Esophagus (tissue), 2 donors: Measurements from ENCODE around the gene INTU. TPM values are rescaled to one million over a fixed set of nuclear protein-coding genes. Genes with fewer than 3 reads are reported as not detected.
"Not testable (repeated sequence)": the region's sequence is repeated elsewhere in the genome, so short reads cannot be mapped to it uniquely, and the experiment has no call there.

Source experiments
- H3K27ac ChIP-seq, 2 donors: one replicate each; pipeline ENCODE4 v1.5.1; 2013; ENCODE audit warnings: low read depth in 2 of 2, mild to moderate bottlenecking in 2 of 2, inconsistent platforms in 1 of 2, low read length in 1 of 2, moderate library complexity in 1 of 2
- H3K27me3 ChIP-seq, 2 donors: one replicate each; pipeline ENCODE4 v1.6.1; 2013; ENCODE audit warnings: low read length in 2 of 2, control low read depth in 1 of 2, mild to moderate bottlenecking in 1 of 2; ENCODE audit not compliant: insufficient read depth in 2 of 2, control insufficient read depth in 1 of 2
- H3K36me3 ChIP-seq, 2 donors: one replicate each; pipeline ENCODE4 v1.6.1; 2013; ENCODE audit warnings: low read length in 1 of 2; ENCODE audit not compliant: control insufficient read depth in 2 of 2, insufficient read depth in 2 of 2
- H3K4me1 ChIP-seq, 2 donors: one replicate each; pipeline ENCODE4 v1.6.1; 2013; ENCODE audit warnings: low read length in 1 of 2; ENCODE audit not compliant: control insufficient read depth in 2 of 2, insufficient read depth in 2 of 2
- H3K4me3 ChIP-seq, 2 donors: one replicate each; pipeline ENCODE4 v1.5.1; 2013; ENCODE audit warnings: low read length in 2 of 2, mild to moderate bottlenecking in 2 of 2, low read depth in 1 of 2, moderate library complexity in 1 of 2
- H3K9me3 ChIP-seq, 2 donors: one replicate each; pipeline ENCODE4 v1.6.1; 2013; ENCODE audit warnings: mild to moderate bottlenecking in 2 of 2, low read depth in 1 of 2, low read length in 1 of 2, moderate library complexity in 1 of 2; ENCODE audit not compliant: control insufficient read depth in 2 of 2, insufficient read depth in 1 of 2
- WGBS, 2 donors: extraction: QIAGEN DNeasy Blood & Tissue Kit; methylation state at CpG; one replicate each; pipeline ENCODE4 v1.1.7; 2013; 5-methylcytosine and 5-hydroxymethylcytosine counted together
- polyA plus RNA-seq, 2 donors: library from polyadenylated mRNA; stranded (reverse); fragments of 200-250 nt; gene quantifications; one replicate each; pipeline ENCODE4 v1.2.3, GENCODE V29; 2013
- donor health status: healthy with polysubstance abuse.
- donor health status: Bipolar disorder and iron deficiency.

Gene INTU
- polyA plus RNA-seq, 2 donors = 2.3 to 3.3 TPM

GRCh38 chr4:127634181-127634580 is 1.4 kb downstream of the INTU start:
- Histone ChIP-seq H3K4me3 (no peak overlapping the region), H3K27ac (no peak overlapping the region), H3K9me3 (no peaks in the 10 kb centered on the region), H3K4me1 (no peaks in the 10 kb centered on the region), H3K36me3 (no peaks in the 10 kb centered on the region), H3K27me3 (no peaks in the 10 kb centered on the region)
- WGBS, 2 donors = 75 to 79% methylated on average over 3 of the region's 3 CpGs

DNA sequence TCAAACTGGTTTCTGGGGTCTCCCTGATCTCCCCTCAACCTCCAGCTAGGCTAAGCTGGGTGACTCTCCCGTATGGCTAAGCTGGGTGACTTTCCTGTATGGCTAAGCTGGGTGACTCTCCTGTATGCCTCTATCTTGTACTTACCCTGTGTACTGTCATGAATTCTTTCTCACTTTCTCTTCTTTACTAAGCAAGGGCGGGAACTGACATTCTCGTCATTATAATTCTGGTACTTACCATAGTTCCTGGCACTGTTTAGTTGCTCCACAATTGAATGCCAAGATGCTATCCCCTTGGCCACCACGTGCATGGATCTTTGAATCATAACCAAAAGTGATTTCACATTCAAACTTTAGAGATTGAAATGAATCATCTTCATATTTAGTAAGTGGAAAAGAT is 8.8 kb downstream of the INTU start:
- no peak overlapping the region for H3K27ac ChIP-seq
- no peak overlapping the region for H3K4me3 ChIP-seq
- WGBS, 2 donors = 40 to 55% methylated on average over 4 of the region's 4 CpGs
- peaks cover 0 to 2% of the 10 kb centered on the region in 2 donors for H3K36me3 ChIP-seq
- H3K9me3 ChIP-seq = no peaks in the 10 kb centered on the region
- no peaks in the 10 kb centered on the region for H3K4me1 ChIP-seq
- no peaks in the 10 kb centered on the region for H3K27me3 ChIP-seq

DNA sequence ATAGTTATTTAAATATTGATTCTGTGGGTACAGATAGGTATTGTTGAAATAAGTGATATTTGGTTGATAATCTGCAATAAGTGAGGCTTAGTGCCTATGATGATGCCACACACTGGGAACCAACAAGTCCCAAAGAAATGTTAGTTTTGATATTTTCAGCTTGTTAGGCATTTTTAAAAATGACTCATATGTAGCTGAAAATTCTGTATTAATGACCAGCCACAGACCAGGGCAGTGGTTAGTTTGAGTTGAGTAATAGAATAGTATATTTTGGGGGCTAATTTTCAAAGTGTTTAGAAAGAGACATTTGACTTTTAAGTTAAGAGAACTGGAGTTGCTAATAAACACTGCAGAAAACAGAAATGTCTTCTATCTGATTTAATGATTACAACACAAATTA is 9.4 kb downstream of the INTU start:
- Histone ChIP-seq H3K36me3 (peaks cover 0 to 2% of the 10 kb centered on the region in 2 donors), H3K4me3 (no peak overlapping the region), H3K4me1 (no peaks in the 10 kb centered on the region), H3K27me3 (no peaks in the 10 kb centered on the region), H3K27ac (no peak overlapping the region), H3K9me3 (no peaks in the 10 kb centered on the region)

DNA sequence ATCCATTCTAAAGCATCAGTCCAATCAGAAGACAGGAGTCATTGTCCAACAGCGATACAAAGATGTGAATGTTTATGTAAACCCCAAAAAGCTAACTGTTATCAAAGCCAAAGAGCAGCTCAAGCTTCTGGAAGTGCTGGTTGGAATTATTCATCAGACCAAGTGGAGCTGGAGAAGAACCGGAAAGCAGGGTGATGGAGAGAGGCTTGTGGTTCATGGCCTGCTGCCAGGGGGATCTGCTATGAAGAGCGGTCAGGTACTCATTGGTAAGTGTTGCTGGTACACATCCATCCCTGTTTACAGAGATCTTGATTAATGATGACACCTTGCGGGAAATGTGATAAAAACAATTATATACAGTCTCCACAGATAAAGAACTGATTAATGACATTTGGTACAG is 11.0 kb downstream of the INTU start:
- H3K9me3 ChIP-seq = no peaks in the 10 kb centered on the region
- H3K27me3 ChIP-seq = no peaks in the 10 kb centered on the region
- no peaks in the 10 kb centered on the region for H3K4me1 ChIP-seq
- H3K27ac ChIP-seq = no peak overlapping the region
- no peak overlapping the region for H3K4me3 ChIP-seq
- 96 to 98% methylated on average over 4 of the region's 4 CpGs for WGBS, 2 donors
- H3K36me3 ChIP-seq = peaks cover 0 to 2% of the 10 kb centered on the region in 2 donors

DNA sequence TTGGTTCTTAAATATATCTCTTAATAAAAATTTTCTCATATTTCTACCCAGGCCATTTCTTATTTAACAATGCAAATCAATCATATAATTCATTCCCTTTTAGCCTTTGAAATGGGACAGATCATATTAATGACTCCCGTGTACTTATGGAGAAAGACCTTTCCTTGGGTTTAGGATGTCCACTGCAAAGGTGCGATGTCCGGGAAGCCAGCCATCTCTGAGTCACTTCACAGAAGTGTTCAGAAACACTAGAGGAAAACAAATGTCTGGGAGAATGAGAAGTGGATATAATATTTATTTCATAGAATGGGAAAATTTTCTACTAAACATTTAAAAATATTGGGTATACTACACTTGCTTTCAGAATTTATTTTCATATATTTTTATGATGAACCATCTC is 15.3 kb downstream of the INTU start:
- no peaks in the 10 kb centered on the region for H3K27me3 ChIP-seq

GRCh38 chr4:127655590-127655989 is 22.8 kb downstream of the INTU start:
- 73 to 100% methylated on average over 3 of the region's 17 CpGs for WGBS, 2 donors
- not testable (repeated sequence) for H3K36me3 ChIP-seq, H3K4me3 ChIP-seq, H3K27me3 ChIP-seq, H3K4me1 ChIP-seq, H3K9me3 ChIP-seq, H3K27ac ChIP-seq

More for the DNA sequence above, 15.3 kb downstream of the INTU start:
- Histone ChIP-seq H3K4me1 (no peaks in the 10 kb centered on the region), H3K4me3 (no peak overlapping the region), H3K36me3 (peaks cover 0 to 2% of the 10 kb centered on the region in 2 donors), H3K9me3 (no peaks in the 10 kb centered on the region), H3K27ac (no peak overlapping the region)
- 86 to 93% methylated on average over 3 of the region's 3 CpGs for WGBS, 2 donors

- no peaks in the 10 kb centered on the region for H3K4me1 ChIP-seq
- no peaks in the 10 kb centered on the region for H3K27me3 ChIP-seq
- H3K27ac ChIP-seq = no peak overlapping the region
- H3K36me3 ChIP-seq = no peaks in the 10 kb centered on the region
- H3K9me3 ChIP-seq = no peaks in the 10 kb centered on the region
- no peak overlapping the region for H3K4me3 ChIP-seq
- WGBS, 2 donors = 75 to 89% methylated on average over 9 of the region's 9 CpGs
Measured at GRCh38 chr4:127656047-127656680, 23.4 kb downstream of the INTU start.

DNA sequence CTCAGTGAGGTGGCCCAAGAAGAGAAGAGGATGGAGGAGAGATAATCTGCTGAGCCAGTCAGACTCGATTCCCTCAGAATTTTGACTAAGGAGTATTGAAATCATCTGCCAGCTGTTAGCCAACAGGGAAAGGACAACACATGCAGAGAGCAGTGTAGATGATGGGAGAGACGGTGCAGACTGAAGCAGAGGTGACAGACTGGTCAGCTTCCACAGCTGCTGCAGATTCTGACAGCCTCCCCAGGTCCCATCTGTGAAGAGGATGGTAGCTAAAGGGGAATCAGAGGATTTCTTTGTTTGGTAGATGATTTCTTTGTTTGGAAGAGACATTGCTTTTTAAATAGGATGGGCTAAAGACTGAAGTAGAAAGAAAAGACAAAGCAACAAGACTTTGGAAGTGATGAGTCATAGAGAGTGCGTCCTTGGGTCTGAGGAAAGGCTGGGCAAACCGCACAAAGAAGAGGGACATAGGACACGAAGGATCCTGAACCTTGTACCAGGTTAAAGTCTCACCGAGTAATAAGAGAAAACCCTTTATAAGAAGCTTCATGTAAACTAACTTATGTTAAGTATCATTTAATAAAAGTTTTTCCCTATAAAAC is 27.6 kb downstream of the INTU start:
- Histone ChIP-seq H3K4me1 (no peaks in the 10 kb centered on the region), H3K27ac (no peak overlapping the region), H3K36me3 (no peaks in the 10 kb centered on the region), H3K9me3 (no peaks in the 10 kb centered on the region), H3K4me3 (no peak overlapping the region), H3K27me3 (no peaks in the 10 kb centered on the region)
- WGBS, 2 donors = 87 to 89% methylated on average over 6 of the region's 6 CpGs

DNA sequence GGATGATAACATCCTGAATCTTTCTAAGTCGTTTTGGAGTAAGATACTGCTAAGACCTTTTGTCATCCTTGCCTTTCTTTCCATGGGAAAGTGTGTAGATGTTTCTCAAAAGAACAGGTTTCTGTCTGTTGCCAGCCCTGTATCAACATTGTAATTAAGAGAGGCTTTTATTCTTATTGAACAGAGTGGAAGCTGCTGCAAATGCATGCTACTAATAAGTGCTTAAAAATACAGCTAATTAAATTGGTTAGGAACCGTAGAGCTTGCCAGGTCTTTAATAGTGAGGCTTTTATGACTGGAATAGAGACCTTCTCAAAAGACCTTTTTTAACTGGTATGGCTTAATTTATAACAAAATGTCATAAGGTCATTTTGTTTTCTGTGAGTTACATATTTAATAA is 34.4 kb downstream of the INTU start:
- no peaks in the 10 kb centered on the region for H3K36me3 ChIP-seq
- H3K9me3 ChIP-seq = no peaks in the 10 kb centered on the region
- no peaks in the 10 kb centered on the region for H3K4me1 ChIP-seq
- H3K27me3 ChIP-seq = no peaks in the 10 kb centered on the region
- WGBS, 2 donors = 68 to 83% methylated on average over 2 of the region's 2 CpGs
- H3K4me3 ChIP-seq = no peak overlapping the region
- no peak overlapping the region for H3K27ac ChIP-seq

DNA sequence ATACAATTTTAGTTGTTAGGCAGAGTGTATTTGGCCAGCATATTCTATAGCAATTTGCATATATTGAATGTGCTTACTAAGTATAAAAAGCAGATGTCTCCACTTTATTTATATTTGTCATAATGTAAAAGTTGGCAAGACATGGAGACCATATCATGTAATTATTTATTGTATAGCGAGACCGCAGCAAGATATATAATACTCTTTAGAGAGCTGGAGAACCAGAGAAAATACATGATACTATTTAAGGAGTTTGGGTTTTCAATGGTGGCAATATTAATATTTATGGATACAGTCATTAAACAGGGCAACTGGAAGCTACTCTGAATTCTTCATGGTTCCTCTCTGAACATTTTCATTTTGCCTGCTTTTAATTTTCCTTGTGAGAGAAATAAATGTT is 35.0 kb downstream of the INTU start:
- H3K27ac ChIP-seq = no peak overlapping the region
- no peaks in the 10 kb centered on the region for H3K36me3 ChIP-seq
- H3K4me1 ChIP-seq = no peaks in the 10 kb centered on the region
- WGBS, 2 donors = 93 to 96% methylated on average over 2 of the region's 2 CpGs
- no peaks in the 10 kb centered on the region for H3K9me3 ChIP-seq
- H3K4me3 ChIP-seq = no peak overlapping the region
- no peaks in the 10 kb centered on the region for H3K27me3 ChIP-seq
